SK-N-MC (cell line): Measurements from ENCODE around the gene ADAMTS3.

Source experiments
- EZH2 ChIP-seq: fragments of 200-600 bp; sonication (generic); IDR thresholded peaks from one replicate; pipeline ENCODE4 v1.6.1; 2017; ENCODE audit warnings: antibody characterized with exemption
- POLR2AphosphoS5 ChIP-seq: IDR thresholded peaks from 2 replicates; pipeline ENCODE4 v1.6.1; 2012; ENCODE audit warnings: mild to moderate bottlenecking, low read depth, low read length, borderline replicate concordance

DNA sequence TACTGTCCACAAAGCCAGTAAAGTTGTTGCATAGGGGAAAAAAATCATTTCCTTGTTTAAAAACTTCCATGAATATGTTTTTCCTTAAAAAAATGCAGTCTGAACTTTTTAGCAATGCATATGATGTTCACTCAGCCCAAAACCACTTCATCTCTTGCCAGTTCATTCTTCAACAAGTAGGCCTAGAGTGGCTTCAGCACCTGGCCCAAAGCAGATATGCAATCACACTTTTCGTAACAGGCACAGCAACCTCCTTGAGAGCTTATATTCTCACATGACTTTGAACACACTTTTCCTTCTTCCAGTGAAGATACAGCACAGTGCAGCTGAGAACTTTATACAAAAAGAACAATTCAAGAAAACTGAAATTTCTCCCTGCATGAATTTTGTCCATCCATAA lies 128.6 kb downstream of the ADAMTS3 start:
- TF ChIP-seq POLR2AphosphoS5 (no peak), EZH2 (no peak)
